Panc1 (cell line): ENCODE results near the gene AMIGO2. TPM values are rescaled to one million over a fixed set of nuclear protein-coding genes. Genes with fewer than 3 reads are reported as not detected.

Experiments
- total RNA-seq: library from RNA; stranded (reverse); gene quantifications from one replicate; pipeline ENCODE4 v1.2.1, GENCODE V29; 2021; ENCODE audit not compliant: unreplicated experiment

Gene AMIGO2
- total RNA-seq, 1 experiment from 2014 or later = 21.8 TPM

Other genes starting within 250 kb of the AMIGO2 start
- gene PCED1B, start 338 bp downstream of the AMIGO2 start, total RNA-seq = 0.82 TPM